ENCODE data around the gene KLK2. TPM values are rescaled to one million over a fixed set of nuclear protein-coding genes. Genes with fewer than 3 reads are reported as not detected.
A peak's percentile ranks its signal among the peaks of the same experiment; 100 is the strongest.

The KLK2 gene
- total and polyA plus RNA-seq, 3 donors from 2014 or later, result 19.3 to 38.3 (median 30.7) TPM

DNA sequence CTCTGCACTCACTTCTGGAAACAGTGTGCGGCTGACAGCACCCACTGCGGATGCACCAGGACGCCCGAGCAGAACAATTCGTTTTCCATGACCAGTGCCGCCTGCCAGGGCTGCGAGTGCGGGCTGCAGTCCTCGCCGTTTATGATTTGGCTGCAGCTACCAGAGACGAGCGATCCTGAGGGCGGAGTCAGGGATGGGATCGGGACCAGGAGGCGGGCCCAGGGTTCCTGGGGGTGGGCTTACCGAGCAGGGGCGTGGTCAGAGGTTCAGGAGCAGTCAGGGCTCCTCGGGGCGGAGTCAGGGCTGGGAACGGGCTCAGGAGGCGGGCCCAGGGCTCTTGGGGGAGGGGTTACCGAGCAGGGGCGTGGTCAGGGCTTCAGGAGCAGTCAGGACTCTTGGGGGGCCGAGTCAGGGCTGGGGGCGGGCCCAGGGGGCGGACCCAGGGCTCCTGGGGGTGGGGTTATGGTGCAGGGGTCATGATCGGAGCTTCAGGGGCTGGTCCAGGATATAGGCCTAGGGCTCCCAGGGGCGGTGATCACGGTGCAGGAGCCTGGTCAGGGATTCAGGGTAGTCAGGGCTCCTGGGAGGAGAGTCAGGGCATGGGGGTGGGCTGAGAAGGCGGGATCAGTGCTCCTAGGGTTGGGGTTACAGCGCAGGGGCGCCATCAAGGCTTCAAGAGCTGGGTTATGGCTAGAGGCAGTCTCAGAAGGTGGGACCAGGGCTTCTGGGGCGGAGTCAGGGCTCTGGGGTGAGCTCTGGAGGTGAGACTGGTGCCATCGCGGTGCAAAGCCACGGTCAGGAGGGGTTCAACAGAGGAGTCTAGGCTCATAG lies 36.2 kb downstream of the KLK2 start:
- H3K4me1 ChIP-seq, result no peaks in the 10 kb centered on the region
- H3K27me3 ChIP-seq, result no peaks in the 10 kb centered on the region
- H3K4me3 ChIP-seq, result peak overlapping the region; percentile 9 to 41
- H3K9me3 ChIP-seq, result no peaks in the 10 kb centered on the region
- peak; percentile 72 for DNase-seq
- TF ChIP-seq POLR2A (IDR thresholded peaks at IDR 0.05) (no peak), CTCF (IDR thresholded peaks at IDR 0.05) (no peak)
- 4 to 10% methylated on average over 21 to 36 of the region's 36 CpGs for WGBS, 2 donors
- no peak overlapping the region for H3K27ac ChIP-seq
- intact Hi-C loops (cut with DNase I; ENCODE audit: low total_unique reads), result no loop called here
- H3K36me3 ChIP-seq (ENCODE audit: low read depth, missing control alignments), result no peaks in the 10 kb centered on the region

- Histone ChIP-seq H3K36me3 (ENCODE audit: low read depth, missing control alignments) (no peaks in the 10 kb centered on the region), H3K9me3 (no peaks in the 10 kb centered on the region), H3K27ac (no peak overlapping the region), H3K4me3 (no peak overlapping the region), H3K4me1 (no peaks in the 10 kb centered on the region), H3K27me3 (no peaks in the 10 kb centered on the region)
- 69 to 76% methylated on average over 4 of the region's 4 CpGs for WGBS, 2 donors
- intact Hi-C loops (cut with DNase I; ENCODE audit: low total_unique reads), result no loop called here
- TF ChIP-seq POLR2A (IDR thresholded peaks at IDR 0.05) (no peak), CTCF (IDR thresholded peaks at IDR 0.05) (no peak)
- DNase-seq, result no peak
Measured at GRCh38 chr19:50910722-50911121, 37.5 kb downstream of the KLK2 start.

DNA sequence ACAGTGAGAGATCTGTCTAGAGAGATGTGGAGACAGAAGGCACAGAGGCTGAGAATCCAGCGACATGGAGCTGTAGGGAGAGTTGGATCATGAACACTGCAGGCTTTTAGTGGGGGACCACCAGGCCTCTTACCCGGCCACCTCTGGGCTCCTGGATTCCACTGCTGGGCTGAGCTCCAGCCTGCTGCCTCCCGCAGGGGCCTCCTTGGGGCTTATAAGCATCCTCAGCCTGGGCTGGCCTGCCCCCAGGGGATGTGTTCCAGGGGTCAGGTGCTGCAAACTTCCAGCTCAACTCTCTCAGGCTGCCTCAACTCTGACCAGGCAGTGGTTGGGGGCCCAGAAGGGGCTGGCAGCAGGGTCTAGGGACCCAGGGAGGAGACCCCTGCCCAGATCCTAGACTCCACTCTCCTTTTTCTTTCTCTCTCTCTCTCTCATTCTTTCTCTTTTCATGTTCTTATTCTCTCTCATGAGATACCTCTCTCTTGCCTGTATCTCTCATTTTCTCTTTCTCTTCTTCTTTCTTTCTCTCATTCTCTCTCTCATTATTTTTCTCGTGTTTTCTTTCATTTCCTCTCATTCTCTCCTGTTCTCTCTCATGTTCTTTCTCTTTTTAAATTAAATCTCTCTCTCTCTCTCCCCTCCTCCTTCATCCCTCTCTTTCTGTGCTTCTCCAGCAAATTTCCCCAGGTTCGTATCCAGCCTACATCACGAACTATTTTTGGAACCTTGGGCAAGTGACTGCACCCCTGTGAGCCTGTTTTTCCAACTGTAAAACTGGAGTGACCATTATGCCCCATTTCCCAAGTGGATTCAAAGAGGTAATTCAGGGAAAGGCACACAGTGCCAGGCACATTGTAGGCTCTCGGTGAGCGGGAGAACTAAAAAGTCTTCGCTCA lies 38.2 kb downstream of the KLK2 start, which contains the start of gene KLK4:
Gene KLK4, minus strand, starts transcription at position 190 of the 896 bp plus-strand sequence. CDS start 657 bp downstream, outside the sequence.
- H3K9me3 ChIP-seq, result no peaks in the 10 kb centered on the region
- intact Hi-C loops (cut with DNase I; ENCODE audit: low total_unique reads), result no loop called here
- H3K4me3 ChIP-seq, result no peak within 1 kb of the TSS
- no peaks in the 10 kb centered on the region for H3K4me1 ChIP-seq
- WGBS, 2 donors, result 64 to 65% methylated on average over 9 of the region's 9 CpGs
- no peak for DNase-seq
- H3K36me3 ChIP-seq (ENCODE audit: low read depth, missing control alignments), result no peaks in the 10 kb centered on the region
- TF ChIP-seq POLR2A (IDR thresholded peaks at IDR 0.05) (no peak), CTCF (IDR thresholded peaks at IDR 0.05) (no peak)
- no peak within 1 kb of the TSS for H3K27ac ChIP-seq
- H3K27me3 ChIP-seq, result no peaks in the 10 kb centered on the region

- TF ChIP-seq POLR2A (IDR thresholded peaks at IDR 0.05), result no peak
- no peak overlapping the region for H3K27ac ChIP-seq
- no peaks in the 10 kb centered on the region for H3K4me1 ChIP-seq
- no peaks in the 10 kb centered on the region for H3K27me3 ChIP-seq
- intact Hi-C loops (cut with DNase I; ENCODE audit: low total_unique reads), result no loop called here
- no peaks in the 10 kb centered on the region for H3K9me3 ChIP-seq
- DNase-seq, result no peak
- no peak overlapping the region for H3K4me3 ChIP-seq
- H3K36me3 ChIP-seq (ENCODE audit: low read depth, missing control alignments), result no peaks in the 10 kb centered on the region
- 32 to 38% methylated on average over 21 of the region's 21 CpGs for WGBS, 2 donors
Measured at GRCh38 chr19:50912102-50912599, 38.9 kb downstream of the KLK2 start.
